GM12873 (cell line): Measurements from ENCODE around the gene ABCF2.

Experiments
- CTCF ChIP-seq: IDR thresholded peaks from 2 replicates; pipeline ENCODE4 v1.5.1; 2012; ENCODE audit warnings: low read depth, mild to moderate bottlenecking, moderate library complexity, low read length, control low read depth; ENCODE audit not compliant: insufficient read depth; ENCODE audit errors: missing control alignments

ABCF2 gene

GRCh38 chr7:151240536-151240935 is 13.5 kb upstream of the ABCF2 start:
- no peak for TF ChIP-seq CTCF

GRCh38 chr7:151239837-151240459 is 12.9 kb upstream of the ABCF2 start:
- TF ChIP-seq CTCF, result no peak

GRCh38 chr7:151238924-151239836 is 12.2 kb upstream of the ABCF2 start:
- TF ChIP-seq CTCF, result no peak

GRCh38 chr7:151238190-151238810 is 11.3 kb upstream of the ABCF2 start:
- no peak for TF ChIP-seq CTCF

- no peak for TF ChIP-seq CTCF
These were observed 10.5 kb upstream of the ABCF2 start for GRCh38 chr7:151237244-151238189.

GRCh38 chr7:151236406-151236805 is 9.4 kb upstream of the ABCF2 start:
- no peak for TF ChIP-seq CTCF
